Measurements from ENCODE around the gene CHRM2.

Gene CHRM2

DNA sequence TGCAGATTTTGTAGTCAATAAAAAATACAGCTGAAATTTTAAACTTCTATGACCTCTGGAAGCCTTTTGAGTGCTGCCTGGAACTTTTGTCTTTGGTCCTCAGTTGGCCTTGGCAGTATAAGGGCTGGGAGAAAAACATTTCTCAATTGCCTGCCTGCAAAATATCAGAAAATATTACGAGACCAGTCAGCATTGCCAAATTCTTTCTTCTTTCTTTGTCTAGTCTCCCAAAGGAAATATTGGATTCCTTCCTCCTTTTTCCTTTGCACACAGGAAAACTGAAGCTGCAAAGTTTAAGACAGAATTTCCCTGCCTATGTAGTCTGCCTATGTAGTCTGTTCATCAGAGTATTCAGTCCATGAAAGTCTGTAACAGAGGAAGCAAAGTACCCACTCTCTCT lies 95.9 kb downstream of the CHRM2 start:
- no peak for DNase-seq

DNA sequence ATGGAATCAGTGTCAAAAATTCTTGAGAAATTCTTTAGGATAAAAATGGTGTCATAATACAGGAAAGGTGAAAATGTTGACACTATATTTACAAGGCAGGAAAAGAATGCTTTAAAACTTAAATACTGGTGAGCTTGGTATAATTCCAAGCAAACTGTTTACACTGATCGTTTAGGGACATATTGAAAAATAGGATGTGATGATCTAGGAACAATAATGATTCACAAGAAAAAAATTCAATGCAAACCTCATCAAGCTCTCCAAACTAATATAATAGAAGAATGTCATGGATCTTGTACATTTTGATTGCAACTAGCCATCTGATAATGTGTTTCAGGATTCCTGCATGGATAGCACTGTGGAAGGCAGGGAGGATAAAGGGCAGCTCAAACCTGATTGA lies 98.4 kb downstream of the CHRM2 start:
- DNase-seq = no peak

DNA sequence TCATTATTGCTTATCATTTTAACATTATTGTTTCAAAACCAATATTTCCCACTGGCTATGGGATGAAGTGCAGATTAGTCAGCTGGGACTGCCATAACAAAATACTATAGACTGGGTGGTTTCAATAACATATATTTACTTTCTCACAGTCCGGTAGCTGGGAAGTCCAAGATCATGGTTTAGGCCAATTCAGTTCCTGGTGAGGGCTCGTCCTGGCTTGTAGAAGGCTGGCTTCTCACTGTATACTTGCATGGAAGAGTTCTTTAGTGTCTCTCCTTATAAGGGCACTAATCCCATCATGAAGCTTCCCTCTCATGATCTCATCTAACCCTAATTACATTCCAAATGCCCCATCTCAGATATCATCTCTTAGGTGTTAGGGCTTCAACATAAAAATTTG lies 101.3 kb downstream of the CHRM2 start:
- no peak for DNase-seq

- no peak for DNase-seq
Measured at GRCh38 chr7:136971776-136972175, 103.3 kb downstream of the CHRM2 start.

- no peak for DNase-seq
Measured at GRCh38 chr7:136976504-136977251, 108.2 kb downstream of the CHRM2 start.

- no peak for DNase-seq
Measured at GRCh38 chr7:136993377-136993776, 124.9 kb downstream of the CHRM2 start.

DNA sequence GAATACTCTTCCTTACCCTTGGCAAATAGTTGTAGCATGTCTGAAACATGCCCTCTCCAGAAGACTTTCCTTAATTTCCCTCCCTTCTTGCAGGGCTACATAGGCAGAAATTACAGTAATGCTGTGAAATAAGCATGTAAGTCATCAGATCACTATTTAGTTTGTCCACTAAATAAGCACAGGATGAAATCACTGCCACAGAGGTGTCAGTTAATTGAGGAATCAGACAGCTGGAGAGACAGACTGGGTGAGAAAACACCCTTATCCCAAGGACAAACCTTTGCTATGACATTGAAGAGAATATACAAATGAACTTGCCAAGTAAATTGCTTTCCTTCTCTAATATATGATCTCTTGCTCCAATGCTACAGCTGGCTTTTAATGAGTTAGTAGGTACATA lies 129.3 kb downstream of the CHRM2 start:
- no peak for DNase-seq

DNA sequence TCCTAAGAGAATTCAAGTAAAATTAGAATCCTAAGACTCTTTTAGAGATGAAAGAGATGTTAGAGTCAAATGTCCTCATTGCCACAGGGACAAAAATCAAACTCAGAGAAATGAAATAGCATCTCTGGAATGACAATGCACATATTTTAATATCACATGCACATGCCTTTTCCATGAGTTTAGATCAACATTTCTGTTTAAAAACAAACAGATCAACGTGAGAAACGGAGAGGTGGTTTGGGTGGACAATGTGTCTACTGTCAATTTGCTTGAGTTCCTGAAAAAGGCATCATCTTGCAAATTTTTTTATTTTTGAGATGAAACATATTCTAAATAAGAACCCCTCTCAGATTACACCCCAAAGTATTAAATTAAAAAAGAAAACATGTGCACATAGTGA lies 130.0 kb downstream of the CHRM2 start:
- DNase-seq = no peak

DNA sequence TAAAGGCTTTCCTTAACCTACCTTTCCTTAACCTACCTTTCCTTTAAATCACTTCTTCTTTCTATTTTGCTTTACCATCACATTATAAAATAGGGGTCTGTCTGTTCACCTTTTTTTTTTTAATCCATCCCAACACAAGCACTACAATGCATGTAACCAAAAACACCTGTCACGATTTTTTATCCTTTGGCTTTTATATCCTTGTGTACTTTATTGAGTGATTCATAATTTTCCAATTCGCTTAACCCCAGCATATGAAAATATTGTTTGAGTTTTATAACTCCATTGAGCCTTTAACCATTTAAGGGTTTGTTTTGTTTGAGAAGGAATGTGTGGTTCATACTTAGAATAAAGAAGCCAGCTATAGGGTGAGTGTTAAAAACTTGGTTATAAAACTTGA lies 132.2 kb downstream of the CHRM2 start:
- no peak for DNase-seq

DNA sequence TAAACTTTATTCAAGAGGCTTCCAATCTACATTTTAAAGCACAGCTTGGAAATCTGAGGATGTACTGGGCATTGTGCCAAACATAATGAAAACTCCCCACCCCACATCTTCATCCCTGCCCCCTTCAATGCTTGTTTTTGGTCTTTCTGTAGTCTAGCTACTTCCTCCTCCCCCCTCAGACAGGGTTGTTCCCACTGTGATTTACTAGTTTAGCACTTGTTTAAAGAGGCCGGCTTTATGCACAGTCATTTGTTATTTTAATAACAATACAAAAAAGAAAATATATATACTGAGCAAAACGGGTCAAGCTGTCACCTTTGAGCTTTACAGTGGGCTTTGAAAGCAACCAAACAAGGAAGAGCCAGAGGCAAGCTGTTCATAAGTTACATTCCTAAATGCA lies 132.6 kb downstream of the CHRM2 start:
- DNase-seq = no peak

- no peak for DNase-seq
Measured at GRCh38 chr7:137001478-137001877, 133.0 kb downstream of the CHRM2 start.

DNA sequence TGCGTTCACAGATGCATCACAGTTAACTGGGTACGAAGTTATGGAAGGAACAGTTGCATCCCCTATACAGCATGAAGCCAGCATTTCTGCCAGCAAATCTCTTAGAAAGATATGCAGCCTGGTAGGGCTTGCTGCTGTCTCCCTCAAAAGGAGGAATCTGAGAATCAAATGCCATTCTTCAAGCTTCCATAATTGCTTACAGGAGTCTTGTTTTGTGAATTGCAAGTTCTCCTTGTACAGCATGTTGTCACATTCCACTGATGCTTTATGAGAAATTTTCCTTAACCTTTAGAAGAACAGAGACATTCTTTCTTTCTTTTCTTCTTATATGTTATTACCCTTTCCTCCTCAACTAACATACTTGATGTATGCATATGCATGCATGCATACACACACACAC lies 134.6 kb downstream of the CHRM2 start:
- DNase-seq = no peak

DNA sequence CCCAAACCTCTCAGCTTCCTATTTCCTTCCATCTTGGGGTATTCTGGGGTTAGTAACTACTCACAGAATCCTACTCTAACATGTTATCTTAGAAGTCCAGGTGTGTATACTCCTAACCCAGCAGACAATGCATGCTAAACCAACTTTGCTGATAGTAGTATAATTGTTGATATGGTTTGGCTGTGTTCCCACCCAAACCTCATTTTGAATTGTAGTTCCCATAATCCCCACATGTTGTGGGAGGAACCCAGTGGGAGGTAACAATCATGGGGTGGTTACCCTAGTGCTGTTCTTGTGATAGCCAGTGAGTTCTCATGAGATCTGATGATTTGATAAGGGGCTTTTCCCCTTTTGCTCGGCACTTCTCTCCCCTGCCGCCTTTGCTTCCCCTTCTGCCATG lies 135.1 kb downstream of the CHRM2 start:
- DNase-seq = no peak

- no peak for DNase-seq
Measured at GRCh38 chr7:137005873-137006272, 137.4 kb downstream of the CHRM2 start.

DNA sequence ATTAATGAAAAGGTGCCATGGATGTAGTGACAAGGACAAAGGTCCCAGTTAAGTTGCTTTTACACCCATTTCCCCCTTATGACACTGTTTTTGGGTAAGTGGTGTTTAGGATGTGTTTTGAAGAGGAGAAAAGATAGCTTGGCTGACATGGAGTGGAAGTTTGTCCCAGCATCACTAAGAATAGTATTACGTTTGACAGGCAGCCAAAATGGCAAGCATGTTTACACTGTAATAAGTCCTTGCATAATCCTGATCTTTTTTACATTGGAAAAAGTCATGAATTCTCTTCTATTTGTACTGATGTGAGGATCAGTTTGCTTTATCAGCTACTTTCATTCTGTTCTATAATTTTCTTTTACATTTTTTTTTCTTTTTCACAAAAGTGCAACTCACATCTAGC lies 137.8 kb downstream of the CHRM2 start:
- DNase-seq = no peak

DNA sequence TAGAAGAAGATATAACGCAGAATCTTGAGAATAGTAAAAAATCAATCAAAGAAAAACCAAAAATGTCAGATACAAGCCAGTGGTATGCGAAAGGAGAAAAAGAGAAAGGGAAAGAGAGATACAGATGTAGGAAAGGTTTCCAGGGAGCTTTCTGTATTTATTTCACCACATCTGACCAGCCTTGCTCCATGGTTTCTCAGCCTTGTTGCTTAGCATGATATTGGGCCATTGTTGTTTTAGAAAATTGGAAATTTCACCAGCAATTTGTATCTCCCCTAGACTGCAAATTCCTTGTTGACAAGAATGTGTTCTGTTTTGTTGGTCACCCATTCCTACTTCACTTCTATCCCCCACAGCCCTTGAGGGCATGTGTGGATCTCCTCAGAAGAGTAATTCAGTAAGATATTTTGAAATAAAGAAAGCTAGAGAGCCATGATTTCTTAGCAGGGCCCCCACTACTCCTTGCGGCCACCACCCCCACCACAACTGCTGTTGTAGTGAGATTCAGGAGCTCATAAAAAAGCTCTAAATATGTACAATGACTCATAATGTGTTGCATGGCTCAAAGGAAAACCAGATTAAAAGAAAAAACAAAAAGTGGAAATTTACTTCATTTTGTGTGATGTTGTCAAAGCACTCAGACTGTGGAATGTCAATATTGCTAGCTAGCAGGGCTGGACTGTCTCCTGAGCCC lies 138.7 kb downstream of the CHRM2 start:
- no peak for DNase-seq

DNA sequence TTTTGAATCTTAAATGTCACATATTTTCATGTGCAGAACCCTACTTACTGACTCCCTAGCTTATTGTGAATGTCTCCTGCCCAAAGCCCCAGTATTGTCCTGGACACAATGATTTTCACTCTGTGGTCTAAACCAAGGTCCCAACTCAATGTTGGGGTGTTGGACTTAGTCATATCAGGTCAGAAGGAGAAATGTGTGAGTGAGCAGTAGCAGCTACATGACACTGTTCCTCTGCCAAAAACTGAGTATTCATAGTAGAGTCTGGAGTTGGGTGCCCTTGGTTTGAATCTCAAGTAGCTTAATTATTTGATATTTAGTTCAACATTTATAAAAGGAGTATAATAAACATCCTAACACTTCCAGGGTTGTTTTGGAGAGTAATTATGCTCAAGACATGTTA lies 141.0 kb downstream of the CHRM2 start:
- no peak for DNase-seq

GRCh38 chr7:137015015-137015414 lies 146.6 kb downstream of the CHRM2 start:
- no peak for DNase-seq

DNA sequence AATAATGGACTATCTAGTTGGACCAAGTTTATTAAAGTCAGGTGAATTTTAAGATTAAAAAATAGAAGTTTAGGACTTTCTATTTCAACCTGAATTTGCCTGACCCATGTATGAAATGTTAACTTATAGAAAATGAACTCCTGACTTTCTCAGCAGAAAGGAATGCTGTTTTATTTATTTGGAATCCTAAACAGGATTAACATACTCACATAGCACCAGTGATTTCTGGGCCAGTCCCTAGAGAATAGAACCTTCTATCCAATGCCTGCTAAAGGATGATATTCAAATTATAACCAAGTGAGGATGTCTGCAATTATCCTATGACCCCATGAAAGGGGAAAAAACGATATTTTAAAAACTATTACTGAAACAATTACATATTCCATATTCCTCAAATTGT lies 148.8 kb downstream of the CHRM2 start:
- DNase-seq = no peak

DNA sequence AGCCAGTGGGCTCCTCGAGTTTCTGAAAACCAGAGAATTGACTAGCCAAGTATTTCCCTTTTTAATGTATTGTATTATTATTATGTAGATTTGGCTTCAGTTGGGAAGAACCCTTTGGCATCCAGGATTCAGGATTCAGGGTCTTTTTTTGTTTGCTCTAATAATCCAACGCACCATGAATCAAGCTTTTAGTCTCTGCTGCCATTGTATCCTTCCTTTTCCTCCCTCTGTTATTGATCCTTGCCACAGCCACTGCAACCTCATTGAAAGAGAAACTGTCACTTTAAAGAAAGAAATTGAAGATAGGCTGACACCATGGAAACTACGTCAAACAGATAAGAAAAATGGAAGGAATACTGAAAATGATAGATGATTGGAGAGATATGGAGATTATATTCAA lies 150.0 kb downstream of the CHRM2 start:
- no peak for DNase-seq

DNA sequence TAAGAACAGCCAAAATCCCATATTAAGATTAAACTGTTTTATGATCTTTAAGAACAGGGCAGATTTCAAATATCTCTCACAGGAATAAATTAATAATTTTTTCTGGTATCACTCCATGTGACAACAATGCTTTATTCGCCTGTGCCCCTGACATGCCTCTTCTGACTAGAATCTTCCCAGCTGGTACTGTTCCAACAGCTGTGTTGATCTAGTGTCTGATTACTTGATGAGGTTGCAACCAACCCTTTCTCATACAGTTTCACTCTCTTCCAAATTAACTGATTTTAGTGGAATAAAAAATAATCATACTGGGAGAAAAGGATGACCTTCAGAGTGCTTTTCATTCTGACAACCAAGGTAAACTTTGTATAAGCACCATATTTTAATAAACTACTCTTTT lies 151.9 kb downstream of the CHRM2 start:
- DNase-seq = no peak

GRCh38 chr7:137025469-137026175 lies 157.2 kb downstream of the CHRM2 start:
- no peak for DNase-seq

DNA sequence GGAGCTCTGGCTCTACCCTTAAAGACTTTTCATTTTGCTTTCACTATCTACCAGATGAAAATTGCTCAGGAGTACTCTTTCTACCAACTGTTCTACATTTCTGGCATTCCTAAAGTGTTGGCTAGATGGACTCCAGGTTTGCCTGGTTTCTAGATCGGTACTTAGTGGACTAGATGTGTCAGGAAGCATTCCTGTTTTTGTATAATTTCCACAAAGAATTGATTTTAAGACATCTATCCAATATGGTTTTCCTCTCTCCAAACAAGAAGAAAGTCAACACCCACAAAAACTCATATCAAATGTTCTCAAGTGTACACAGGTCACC lies 157.7 kb downstream of the CHRM2 start:
- DNase-seq = no peak

GRCh38 chr7:137032436-137032835 lies 164.0 kb downstream of the CHRM2 start:
- no peak for DNase-seq

Measured in cortex of kidney (tissue), 1 donor.